Esophagus squamous epithelium (tissue), 5 donors: ENCODE measurements around the gene FTL. TPM values are rescaled to one million over a fixed set of nuclear protein-coding genes. Genes with fewer than 3 reads are reported as not detected.
A peak's percentile ranks its signal among the peaks of the same experiment; 100 is the strongest.
"Not testable (repeated sequence)": the region's sequence is repeated elsewhere in the genome, so short reads cannot be mapped to it uniquely, and the experiment has no call there.

Experiments used
- DNase-seq: peaks from one replicate; lab custom pipeline; 2025; lab: John Stamatoyannopoulos, UW
- H3K27ac ChIP-seq, 4 donors: fragments of 200-600 bp; sonication (generic); one replicate each; pipeline ENCODE4 v1.5.1; 2016 to 2019; ENCODE audit warnings: mild to moderate bottlenecking in 1 of 4
- H3K27me3 ChIP-seq, 4 donors: fragments of 200-600 bp; sonication (generic); 1 replicate in 3 of 4; 2 replicates in 1 of 4; pipeline versions ENCODE4 v1.5.1 to v1.6.0; 2017 to 2021; ENCODE audit warnings: antibody characterized with exemption in 1 of 4
- H3K36me3 ChIP-seq, 3 donors: fragments of 200-600 bp; sonication (generic); one replicate each; pipeline ENCODE4 v1.5.1; 2016 to 2019
- H3K4me1 ChIP-seq, 3 donors: fragments of 200-600 bp; sonication (generic); one replicate each; pipeline ENCODE4 v1.5.1; 2017 to 2019
- H3K4me3 ChIP-seq, 4 donors: fragments of 200-600 bp; sonication (generic); 1 replicate in 3 of 4; 2 replicates in 1 of 4; pipeline ENCODE4 v1.5.1; 2016 to 2019; ENCODE audit warnings: mild to moderate bottlenecking in 2 of 4, moderate library complexity in 1 of 4
- H3K9me3 ChIP-seq, 3 donors: fragments of 200-600 bp; sonication (generic); one replicate each; pipeline ENCODE4 v1.5.1; 2016 to 2019
- POLR2A ChIP-seq, 4 donors: fragments of 450-650 bp; IDR thresholded peaks; one replicate each; pipeline ENCODE4 v1.6.1; 2017; ENCODE audit warnings: antibody characterized with exemption in 4 of 4, mild to moderate bottlenecking in 4 of 4, moderate library complexity in 3 of 4
- WGBS, 2 donors: methylation state at CpG; one replicate each; pipeline ENCODE4 v1.1.5; 2018; 5-methylcytosine and 5-hydroxymethylcytosine counted together
- intact Hi-C: fragments of 100-400 bp; cut with DNase I; formaldehyde crosslinking; loops from one replicate; pipeline ENCODE4 v1.15.0; 2022
- total RNA-seq, 4 donors: library from RNA; depleted of rRNA; stranded (reverse); fragments of >200 nt; gene quantifications; one replicate each; pipeline ENCODE4 v1.1.0, GENCODE V29; 2016
- TF ChIP-seq, protein P1 (sequence below), 6 experiments: fragments of 450-650 bp in 4 of 6; fragments of 200-600 bp in 2 of 6; sonication (generic) in 2 of 6; IDR thresholded peaks; one replicate each; pipeline ENCODE4 v1.5.1; 2016 to 2019; ENCODE audit warnings: antibody characterized with exemption in 6 of 6, mild to moderate bottlenecking in 4 of 6, moderate library complexity in 4 of 6
- donor health status: DM: yes; HTN: yes; CAD: no.

Gene FTL
- total RNA-seq, 4 donors from 2014 or later, result 556 to 2,127 (median 1,494) TPM

DNA sequence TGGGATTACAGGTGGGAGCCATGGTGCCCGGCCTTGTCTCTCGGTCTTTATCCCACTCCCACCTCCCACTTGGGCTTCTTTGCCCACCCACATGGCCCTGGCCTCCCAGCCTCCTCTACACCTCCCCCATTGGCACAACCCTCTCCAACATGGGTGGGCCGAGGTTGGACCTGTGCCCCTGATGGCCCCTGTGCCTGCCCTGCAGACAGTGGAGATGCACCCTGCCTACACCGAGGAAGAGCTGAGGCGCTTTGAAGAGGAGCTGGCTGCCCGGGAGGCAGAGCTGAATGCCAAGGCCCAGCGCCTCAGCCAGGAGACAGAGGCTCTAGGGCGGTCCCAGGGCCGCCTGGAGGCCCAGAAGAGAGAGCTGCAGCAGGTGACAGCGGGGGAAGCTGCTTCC lies 44.2 kb upstream of the FTL start:
- Histone ChIP-seq H3K4me1 (peaks cover 0 to 5% (median 0%) of the 10 kb centered on the region in 3 donors), H3K27me3 (no peaks in the 10 kb centered on the region), H3K27ac (no peak overlapping the region), H3K4me3 (no peak overlapping the region), H3K9me3 (no peaks in the 10 kb centered on the region), H3K36me3 (peaks cover 17 to 80% (median 29%) of the 10 kb centered on the region in 3 donors)
- DNase-seq, result no peak
- intact Hi-C loops, result no loop called here
- WGBS, 2 donors, result 50% methylated on average over 2 of the region's 10 CpGs; no CpG with 5 or more reads in 1 of the 2 donors
- TF ChIP-seq POLR2A (IDR thresholded peaks at IDR 0.05), result no peak
- TF ChIP-seq, protein P1, sequence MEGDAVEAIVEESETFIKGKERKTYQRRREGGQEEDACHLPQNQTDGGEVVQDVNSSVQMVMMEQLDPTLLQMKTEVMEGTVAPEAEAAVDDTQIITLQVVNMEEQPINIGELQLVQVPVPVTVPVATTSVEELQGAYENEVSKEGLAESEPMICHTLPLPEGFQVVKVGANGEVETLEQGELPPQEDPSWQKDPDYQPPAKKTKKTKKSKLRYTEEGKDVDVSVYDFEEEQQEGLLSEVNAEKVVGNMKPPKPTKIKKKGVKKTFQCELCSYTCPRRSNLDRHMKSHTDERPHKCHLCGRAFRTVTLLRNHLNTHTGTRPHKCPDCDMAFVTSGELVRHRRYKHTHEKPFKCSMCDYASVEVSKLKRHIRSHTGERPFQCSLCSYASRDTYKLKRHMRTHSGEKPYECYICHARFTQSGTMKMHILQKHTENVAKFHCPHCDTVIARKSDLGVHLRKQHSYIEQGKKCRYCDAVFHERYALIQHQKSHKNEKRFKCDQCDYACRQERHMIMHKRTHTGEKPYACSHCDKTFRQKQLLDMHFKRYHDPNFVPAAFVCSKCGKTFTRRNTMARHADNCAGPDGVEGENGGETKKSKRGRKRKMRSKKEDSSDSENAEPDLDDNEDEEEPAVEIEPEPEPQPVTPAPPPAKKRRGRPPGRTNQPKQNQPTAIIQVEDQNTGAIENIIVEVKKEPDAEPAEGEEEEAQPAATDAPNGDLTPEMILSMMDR (IDR thresholded peaks at IDR 0.05), result no peak

DNA sequence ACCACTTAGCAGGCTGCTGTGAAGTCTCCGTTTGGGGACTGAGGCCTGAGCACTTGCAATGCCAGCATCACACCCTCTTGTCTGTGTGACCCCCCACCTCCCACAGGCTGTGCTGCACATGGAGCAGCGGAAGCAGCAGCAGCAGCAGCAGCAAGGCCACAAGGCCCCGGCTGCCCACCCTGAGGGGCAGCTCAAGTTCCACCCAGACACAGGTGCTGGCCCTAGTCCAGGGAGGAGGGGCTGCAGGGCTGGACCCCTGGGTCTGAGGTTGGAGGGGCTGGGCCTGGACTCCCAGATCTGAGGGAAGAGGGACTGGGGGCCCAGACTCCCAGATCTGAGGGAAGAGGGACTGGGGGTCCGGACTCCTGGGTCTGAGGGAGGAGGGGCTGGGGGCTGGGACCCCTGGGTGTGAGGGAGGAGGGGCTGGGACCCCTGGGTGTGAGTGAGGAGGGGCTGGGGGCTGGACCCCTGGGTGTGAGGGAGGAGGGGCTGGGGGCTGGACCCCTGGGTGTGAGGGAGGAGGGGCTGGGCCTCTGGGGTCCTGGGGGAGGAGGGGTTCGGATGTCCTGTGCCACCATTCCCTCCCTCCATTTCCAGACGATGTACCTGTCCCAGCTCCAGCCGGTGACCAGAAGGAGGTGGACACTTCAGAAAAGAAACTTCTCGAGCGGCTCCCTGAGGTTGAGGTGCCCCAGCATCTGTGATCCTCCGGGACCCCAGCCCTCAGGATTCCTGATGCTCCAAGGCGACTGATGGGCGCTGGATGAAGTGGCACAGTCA lies 43.2 kb upstream of the FTL start:
- Histone ChIP-seq H3K4me1 (peaks cover 3 to 15% (median 5%) of the 10 kb centered on the region in 3 donors), H3K36me3 (peaks cover 10 to 71% (median 29%) of the 10 kb centered on the region in 3 donors), H3K9me3 (no peaks in the 10 kb centered on the region), H3K27me3 (no peaks in the 10 kb centered on the region), H3K4me3 (no peak overlapping the region), H3K27ac (no peak overlapping the region)
- 78 to 97% methylated on average over 3 to 7 of the region's 12 CpGs for WGBS, 2 donors
- intact Hi-C loops, result no loop called here
- no peak for DNase-seq
- TF ChIP-seq, protein P1 (IDR thresholded peaks at IDR 0.05), result no peak

DNA sequence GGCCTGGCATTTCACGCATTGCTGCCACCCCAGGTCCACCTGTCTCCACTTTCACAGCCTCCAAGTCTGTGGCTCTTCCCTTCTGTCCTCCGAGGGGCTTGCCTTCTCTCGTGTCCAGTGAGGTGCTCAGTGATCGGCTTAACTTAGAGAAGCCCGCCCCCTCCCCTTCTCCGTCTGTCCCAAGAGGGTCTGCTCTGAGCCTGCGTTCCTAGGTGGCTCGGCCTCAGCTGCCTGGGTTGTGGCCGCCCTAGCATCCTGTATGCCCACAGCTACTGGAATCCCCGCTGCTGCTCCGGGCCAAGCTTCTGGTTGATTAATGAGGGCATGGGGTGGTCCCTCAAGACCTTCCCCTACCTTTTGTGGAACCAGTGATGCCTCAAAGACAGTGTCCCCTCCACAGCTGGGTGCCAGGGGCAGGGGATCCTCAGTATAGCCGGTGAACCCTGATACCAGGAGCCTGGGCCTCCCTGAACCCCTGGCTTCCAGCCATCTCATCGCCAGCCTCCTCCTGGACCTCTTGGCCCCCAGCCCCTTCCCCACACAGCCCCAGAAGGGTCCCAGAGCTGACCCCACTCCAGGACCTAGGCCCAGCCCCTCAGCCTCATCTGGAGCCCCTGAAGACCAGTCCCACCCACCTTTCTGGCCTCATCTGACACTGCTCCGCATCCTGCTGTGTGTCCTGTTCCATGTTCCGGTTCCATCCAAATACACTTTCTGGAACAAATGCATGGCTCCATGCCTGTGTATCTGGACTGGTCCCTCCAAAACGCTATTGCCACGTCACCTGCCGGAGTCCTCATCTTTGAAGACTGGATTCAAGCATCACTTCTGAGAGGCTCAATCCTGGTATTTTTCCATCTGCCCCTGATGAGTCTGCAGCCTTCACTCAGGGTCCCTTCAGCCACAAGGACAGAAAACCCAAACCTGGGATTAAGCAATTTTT lies 42.3 kb upstream of the FTL start:
- H3K9me3 ChIP-seq, result no peaks in the 10 kb centered on the region
- 89 to 90% methylated on average over 10 to 14 of the region's 18 CpGs for WGBS, 2 donors
- peaks cover 10 to 62% (median 29%) of the 10 kb centered on the region in 3 donors for H3K36me3 ChIP-seq
- TF ChIP-seq, protein P1 (IDR thresholded peaks at IDR 0.05), result no peak
- TF ChIP-seq POLR2A (IDR thresholded peaks at IDR 0.05), result no peak
- intact Hi-C loops, result no loop called here
- peaks cover 3 to 24% (median 14%) of the 10 kb centered on the region in 3 donors for H3K4me1 ChIP-seq
- no peak overlapping the region for H3K27ac ChIP-seq
- H3K27me3 ChIP-seq, result no peaks in the 10 kb centered on the region
- no peak overlapping the region for H3K4me3 ChIP-seq
- no peak for DNase-seq

DNA sequence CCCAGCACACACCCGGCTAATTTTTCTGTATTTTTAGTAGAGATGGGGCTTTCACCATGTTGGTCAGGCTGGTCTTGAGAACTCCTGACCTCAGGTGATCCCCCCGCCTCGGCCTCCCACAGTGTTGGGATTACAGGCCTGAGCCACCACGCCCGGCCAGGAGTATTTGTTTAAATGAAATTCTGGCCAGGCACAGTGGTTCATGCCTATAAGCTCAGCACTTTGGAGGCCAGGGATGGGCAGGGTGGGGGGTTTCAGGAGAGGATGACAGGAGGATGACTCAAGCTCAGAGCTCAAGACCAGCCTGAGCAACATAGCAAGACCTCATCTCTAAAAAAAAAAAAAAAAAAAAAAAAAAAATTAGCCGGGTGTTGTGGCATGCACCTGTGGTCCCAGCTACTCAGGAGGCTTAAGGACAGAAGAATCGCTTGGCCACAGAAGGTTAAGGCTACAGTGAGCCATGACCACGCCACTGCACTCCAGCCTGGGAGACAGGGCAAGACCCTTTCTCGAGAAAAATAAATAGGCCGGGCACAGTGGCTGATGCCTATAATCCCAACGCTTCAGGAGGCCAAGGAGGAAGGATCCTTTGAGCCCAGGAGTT lies 39.8 kb upstream of the FTL start:
- H3K9me3 ChIP-seq, result no peaks in the 10 kb centered on the region
- no peak for DNase-seq
- peaks cover 3 to 32% (median 17%) of the 10 kb centered on the region in 3 donors for H3K4me1 ChIP-seq
- TF ChIP-seq, protein P1 (IDR thresholded peaks at IDR 0.05), result no peak
- no peak for TF ChIP-seq POLR2A (IDR thresholded peaks at IDR 0.05)
- H3K36me3 ChIP-seq, result peaks cover 7 to 36% (median 18%) of the 10 kb centered on the region in 3 donors
- H3K4me3 ChIP-seq, result no peak overlapping the region
- intact Hi-C loops, result no loop called here
- peak overlapping the region; percentile 44 to 87 (median 80) for H3K27ac ChIP-seq
- no peaks in the 10 kb centered on the region for H3K27me3 ChIP-seq
- WGBS, 2 donors, result 58 to 68% methylated on average over 5 to 8 of the region's 11 CpGs

DNA sequence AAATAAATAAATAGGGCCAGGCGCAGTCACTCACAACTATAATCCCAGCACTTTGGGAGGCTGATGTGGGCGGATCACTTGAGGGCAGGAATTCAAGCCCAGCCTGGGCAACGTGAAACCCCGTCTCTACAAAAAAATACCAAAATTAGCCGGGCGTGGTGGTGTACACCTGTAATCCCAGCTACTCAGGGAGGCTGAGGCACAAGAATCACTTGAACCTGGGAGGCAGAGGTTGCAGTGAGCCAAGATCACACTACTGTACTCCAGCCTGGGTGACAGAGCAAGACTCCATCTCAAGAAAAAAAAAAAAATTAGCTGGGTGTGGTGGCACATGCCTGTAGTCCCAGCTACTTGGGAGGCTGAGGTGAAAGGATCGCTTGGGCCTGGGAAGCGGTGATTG lies 39.2 kb upstream of the FTL start:
- H3K4me3 ChIP-seq, DNase-seq, H3K27me3 ChIP-seq, intact Hi-C loops, H3K9me3 ChIP-seq: not testable (repeated sequence)
- H3K4me1 ChIP-seq, result peaks cover 3 to 32% (median 17%) of the 10 kb centered on the region in 3 donors
- H3K27ac ChIP-seq, result peak overlapping the region; percentile 61 to 87 (median 80)
- H3K36me3 ChIP-seq, result peaks cover 5 to 31% (median 15%) of the 10 kb centered on the region in 3 donors
- 66 to 77% methylated on average over 8 of the region's 8 CpGs for WGBS, 2 donors
